NCI-H2196 treated with DMSO at 0.1 percent for 48 hours (cell line): ENCODE data around the gene MED1.

ENCODE experiments used
- DNase-seq: peaks from one replicate; lab custom pipeline; 2025; ENCODE audit not compliant: unreplicated experiment; lab: John Stamatoyannopoulos, UW

MED1 gene

DNA sequence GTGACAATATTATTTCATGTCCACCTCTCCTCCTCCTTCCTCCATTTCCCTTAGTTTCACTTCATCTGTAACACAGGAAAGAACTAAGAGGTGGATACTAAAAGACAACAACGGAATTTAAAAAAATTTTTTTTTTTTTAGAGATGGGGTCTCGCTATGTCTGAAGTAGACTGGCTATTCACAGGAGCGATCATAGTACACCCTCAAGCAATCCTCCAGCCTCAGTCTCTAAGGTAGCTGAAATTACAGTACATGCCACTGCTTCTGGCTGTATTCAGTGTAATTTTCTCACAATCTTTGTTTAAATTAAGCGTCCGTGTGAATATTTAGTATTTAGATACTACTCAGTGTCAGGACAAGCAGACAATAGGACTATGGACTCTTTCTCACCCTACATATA, 85.2 kb downstream of the MED1 start:
- no peak for DNase-seq

DNA sequence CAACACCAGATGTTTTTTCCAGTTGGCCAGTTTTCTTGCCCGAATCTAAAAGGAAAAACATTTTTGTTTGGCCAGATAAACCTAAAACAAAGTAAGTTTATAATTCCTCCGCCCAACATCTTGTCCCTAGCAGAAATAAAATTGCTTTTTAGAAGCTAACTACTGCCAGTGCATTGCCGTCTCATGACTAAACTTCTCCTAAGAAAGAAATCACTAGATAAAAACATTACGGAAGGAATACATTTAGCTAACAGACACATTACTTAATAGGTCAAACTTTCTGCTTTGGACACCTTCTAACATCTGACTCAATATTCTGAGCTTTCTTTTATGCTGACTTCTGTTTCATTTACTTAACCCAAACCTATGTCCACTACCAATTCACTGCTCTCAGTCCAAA, 85.8 kb downstream of the MED1 start:
- DNase-seq: no peak

- no peak for DNase-seq
Observed at GRCh38 chr17:39364236-39365025, 86.6 kb downstream of the MED1 start.

DNA sequence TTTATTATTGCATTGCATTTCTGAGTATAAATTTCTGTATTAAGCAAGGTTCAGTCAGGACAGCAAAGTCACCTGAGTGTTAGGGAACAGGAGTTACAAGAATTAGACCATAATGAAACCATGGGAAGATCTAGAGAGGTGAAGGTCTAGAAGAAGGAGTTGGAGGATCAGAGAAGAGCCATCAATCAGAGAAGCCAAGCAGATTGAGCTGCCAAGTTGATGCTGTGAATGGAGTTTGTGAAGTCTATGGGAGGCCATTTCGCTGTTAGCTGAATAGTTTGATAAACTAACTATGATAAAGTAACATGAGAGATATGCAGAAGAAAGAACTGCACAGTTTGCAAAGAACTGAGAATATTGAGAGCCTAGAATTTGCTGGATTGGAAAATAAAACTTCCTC, 90.0 kb downstream of the MED1 start:
- no peak for DNase-seq

DNA sequence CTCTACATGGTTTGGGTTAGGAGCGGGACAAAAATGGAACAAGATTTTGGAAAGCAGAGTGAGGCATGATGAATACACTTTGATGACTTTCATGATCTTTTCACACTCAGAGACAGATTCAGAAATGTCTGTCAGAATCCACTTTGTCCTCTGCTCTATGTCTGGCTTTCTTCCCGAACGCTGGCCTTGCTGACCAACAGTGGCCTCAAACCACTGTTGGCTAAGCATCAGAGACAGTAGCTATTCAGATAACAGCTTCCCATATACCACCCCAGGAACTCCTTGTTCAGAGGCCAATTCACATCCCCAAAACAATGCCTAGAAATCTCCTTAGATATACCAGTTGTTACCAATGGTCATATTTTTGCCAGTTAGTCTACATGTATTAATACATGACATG, 90.5 kb downstream of the MED1 start:
- no peak for DNase-seq

DNA sequence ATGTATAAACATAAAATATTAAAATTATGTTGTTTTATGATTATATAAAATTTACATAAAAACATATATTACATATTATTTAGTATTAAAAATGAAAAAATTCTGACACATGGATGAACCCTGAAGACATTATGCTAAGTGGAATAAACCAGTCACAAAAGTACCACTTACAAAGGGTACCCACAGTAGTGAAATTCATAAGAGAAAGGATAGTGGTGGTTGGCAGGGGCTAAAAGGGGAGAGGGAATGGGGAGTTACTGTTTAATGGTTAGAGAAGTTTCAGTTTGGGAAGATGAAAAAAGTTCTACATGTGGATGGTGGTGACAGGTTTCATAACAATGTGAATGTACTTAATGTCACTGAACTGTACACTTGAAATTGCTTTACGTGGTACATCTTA, 91.1 kb downstream of the MED1 start:
- DNase-seq: no peak

DNA sequence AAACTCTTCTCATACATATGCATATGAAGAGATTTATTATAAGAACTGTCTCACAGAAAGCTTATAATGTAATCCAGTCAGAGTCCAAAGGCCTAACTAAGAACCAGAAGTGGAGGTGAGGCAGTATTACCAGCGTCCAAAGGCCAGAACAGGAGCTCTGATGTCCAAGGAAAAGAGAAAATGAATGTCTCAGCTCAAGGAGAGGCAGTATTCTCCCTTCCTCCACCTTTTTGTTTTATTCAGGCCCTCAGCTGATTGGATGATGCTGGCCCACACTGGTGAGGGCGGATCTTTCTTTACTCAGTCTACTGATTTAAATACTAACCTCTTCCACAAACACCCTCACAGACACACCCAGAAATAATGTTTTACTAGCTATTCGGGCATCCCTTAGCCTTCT, 93.1 kb downstream of the MED1 start:
- no peak for DNase-seq

GRCh38 chr17:39357488-39357887, 93.6 kb downstream of the MED1 start:
- DNase-seq: no peak
